ENCODE data around the gene ZFP57. TPM values are rescaled to one million over a fixed set of nuclear protein-coding genes. Genes with fewer than 3 reads are reported as not detected.

ZFP57 gene
- polyA plus RNA-seq, 1 donor (not counting 4 experiments of a cell fraction or from before 2014, with no cell fraction given): 17.4 TPM

DNA sequence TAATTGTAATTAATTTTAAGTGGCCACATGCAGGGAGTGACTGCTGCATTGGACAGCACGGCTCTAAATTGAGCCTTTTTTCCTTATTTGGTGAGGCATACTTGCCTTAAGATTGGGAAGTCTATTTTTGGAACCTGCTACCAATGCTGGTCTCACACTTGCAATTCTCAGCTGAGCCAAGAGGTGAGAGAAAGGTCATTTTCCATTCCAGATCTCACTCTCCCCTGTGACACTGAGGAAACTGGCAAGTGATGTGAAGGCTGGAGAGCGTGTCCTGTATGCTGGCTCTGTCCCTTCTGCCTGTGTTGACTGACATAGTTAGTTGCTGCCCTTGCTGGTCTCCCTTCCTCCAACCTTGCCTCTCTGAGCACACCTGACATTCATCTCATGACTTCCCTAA, 24.8 kb downstream of the ZFP57 start:
- Histone ChIP-seq H2AFZ (ENCODE audit: control insufficient read depth, low read length) (no peak overlapping the region), H3K36me3 (ENCODE audit: control insufficient read depth in 2 of 2, extremely low read depth in 1 of 2, insufficient read depth in 2 of 2, low read length in 2 of 2) (no peaks in the 10 kb centered on the region), H3K9ac (ENCODE audit: control insufficient read depth, extremely low read depth, insufficient read depth, low read length) (no peak overlapping the region), H4K20me1 (ENCODE audit: control insufficient read depth, extremely low read depth, insufficient read depth, low read length) (no peaks in the 10 kb centered on the region), H3K27ac (ENCODE audit: control insufficient read depth, insufficient read depth, low read length) (no peak overlapping the region), H3K4me1 (ENCODE audit: control insufficient read depth, extremely low read depth, insufficient read depth, low read length) (no peaks in the 10 kb centered on the region), H3K9me1 (ENCODE audit: control insufficient read depth, extremely low read depth, insufficient read depth, low read length) (no peaks in the 10 kb centered on the region), H3K9me3 (ENCODE audit: control insufficient read depth, low read depth, low read length) (no peaks in the 10 kb centered on the region), H3K4me2 (ENCODE audit: control insufficient read depth, extremely low read depth, insufficient read depth, low read depth, low read length) (no peak overlapping the region), H3K4me3 (ENCODE audit: control insufficient read depth in 2 of 3, extremely low read depth in 1 of 3, insufficient read depth in 2 of 3, low read depth in 1 of 3, low read length in 3 of 3) (no peak overlapping the region), H3K27me3 (ENCODE audit: control insufficient read depth, extremely low read depth, insufficient read depth, low read length) (no peaks in the 10 kb centered on the region), H3K79me2 (ENCODE audit: control insufficient read depth, insufficient read depth, low read length) (no peaks in the 10 kb centered on the region)
- TF ChIP-seq EZH2 (IDR thresholded peaks at IDR 0.05; ENCODE audit: low read length): no peak
- TF ChIP-seq, protein P1, sequence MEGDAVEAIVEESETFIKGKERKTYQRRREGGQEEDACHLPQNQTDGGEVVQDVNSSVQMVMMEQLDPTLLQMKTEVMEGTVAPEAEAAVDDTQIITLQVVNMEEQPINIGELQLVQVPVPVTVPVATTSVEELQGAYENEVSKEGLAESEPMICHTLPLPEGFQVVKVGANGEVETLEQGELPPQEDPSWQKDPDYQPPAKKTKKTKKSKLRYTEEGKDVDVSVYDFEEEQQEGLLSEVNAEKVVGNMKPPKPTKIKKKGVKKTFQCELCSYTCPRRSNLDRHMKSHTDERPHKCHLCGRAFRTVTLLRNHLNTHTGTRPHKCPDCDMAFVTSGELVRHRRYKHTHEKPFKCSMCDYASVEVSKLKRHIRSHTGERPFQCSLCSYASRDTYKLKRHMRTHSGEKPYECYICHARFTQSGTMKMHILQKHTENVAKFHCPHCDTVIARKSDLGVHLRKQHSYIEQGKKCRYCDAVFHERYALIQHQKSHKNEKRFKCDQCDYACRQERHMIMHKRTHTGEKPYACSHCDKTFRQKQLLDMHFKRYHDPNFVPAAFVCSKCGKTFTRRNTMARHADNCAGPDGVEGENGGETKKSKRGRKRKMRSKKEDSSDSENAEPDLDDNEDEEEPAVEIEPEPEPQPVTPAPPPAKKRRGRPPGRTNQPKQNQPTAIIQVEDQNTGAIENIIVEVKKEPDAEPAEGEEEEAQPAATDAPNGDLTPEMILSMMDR (optimal IDR thresholded peaks at IDR 0.05 in 1 of 3, IDR thresholded peaks at IDR 0.05 in 1 of 3, conservative IDR thresholded peaks at IDR 0.05 in 1 of 3; ENCODE audit: extremely low read depth in 1 of 3, insufficient read depth in 2 of 3, low read length in 3 of 3): no peak
- dilution Hi-C loops (cut with MboI; ENCODE audit: extremely low pct_ligation_motif_present, low sequenced_read_pairs): no loop called here
- DNase-seq (ENCODE audit: low read depth, low spot score): no peak
- no peak for FAIRE-seq

DNA sequence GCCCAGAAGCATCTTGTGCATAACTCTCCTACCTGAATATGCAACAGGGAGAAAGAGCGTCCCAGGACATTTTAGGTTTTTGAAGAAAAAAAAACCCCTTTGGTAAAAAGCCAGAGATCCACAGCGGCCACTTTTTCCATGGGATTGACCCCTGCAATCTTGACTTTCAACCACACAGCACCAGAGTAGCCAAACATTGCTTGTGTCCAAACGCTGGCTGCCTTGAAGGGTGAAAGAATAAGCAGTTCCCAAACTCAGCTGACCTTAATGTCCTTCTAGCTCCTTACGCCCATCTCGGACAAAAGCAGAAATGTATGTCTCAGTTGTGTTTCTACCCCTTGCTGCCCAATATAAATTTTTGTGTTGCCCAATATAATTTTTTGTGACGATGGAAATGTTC, 25.3 kb downstream of the ZFP57 start:
- Histone ChIP-seq H3K27ac (ENCODE audit: control insufficient read depth, insufficient read depth, low read length) (no peak overlapping the region), H3K4me2 (ENCODE audit: control insufficient read depth, extremely low read depth, insufficient read depth, low read depth, low read length) (no peak overlapping the region), H2AFZ (ENCODE audit: control insufficient read depth, low read length) (no peak overlapping the region), H3K36me3 (ENCODE audit: control insufficient read depth in 2 of 2, extremely low read depth in 1 of 2, insufficient read depth in 2 of 2, low read length in 2 of 2) (no peaks in the 10 kb centered on the region), H3K9me3 (ENCODE audit: control insufficient read depth, low read depth, low read length) (no peaks in the 10 kb centered on the region), H3K9ac (ENCODE audit: control insufficient read depth, extremely low read depth, insufficient read depth, low read length) (no peak overlapping the region), H3K9me1 (ENCODE audit: control insufficient read depth, extremely low read depth, insufficient read depth, low read length) (no peaks in the 10 kb centered on the region), H3K4me3 (ENCODE audit: control insufficient read depth in 2 of 3, extremely low read depth in 1 of 3, insufficient read depth in 2 of 3, low read depth in 1 of 3, low read length in 3 of 3) (no peak overlapping the region), H3K79me2 (ENCODE audit: control insufficient read depth, insufficient read depth, low read length) (no peaks in the 10 kb centered on the region), H3K4me1 (ENCODE audit: control insufficient read depth, extremely low read depth, insufficient read depth, low read length) (no peaks in the 10 kb centered on the region), H3K27me3 (ENCODE audit: control insufficient read depth, extremely low read depth, insufficient read depth, low read length) (no peaks in the 10 kb centered on the region), H4K20me1 (ENCODE audit: control insufficient read depth, extremely low read depth, insufficient read depth, low read length) (no peaks in the 10 kb centered on the region)
- TF ChIP-seq EZH2 (IDR thresholded peaks at IDR 0.05; ENCODE audit: low read length): no peak
- TF ChIP-seq, protein P1 (optimal IDR thresholded peaks at IDR 0.05 in 1 of 3, IDR thresholded peaks at IDR 0.05 in 1 of 3, conservative IDR thresholded peaks at IDR 0.05 in 1 of 3; ENCODE audit: extremely low read depth in 1 of 3, insufficient read depth in 2 of 3, low read length in 3 of 3): no peak
- dilution Hi-C loops (cut with MboI; ENCODE audit: extremely low pct_ligation_motif_present, low sequenced_read_pairs): no loop called here
- DNase-seq (ENCODE audit: low read depth, low spot score): no peak
- FAIRE-seq: no peak
